ENCODE measurements around the gene DEUP1. TPM values are rescaled to one million over a fixed set of nuclear protein-coding genes. Genes with fewer than 3 reads are reported as not detected.

The DEUP1 gene
- total RNA-seq, 1 donor from 2014 or later: 0.41 TPM

DNA sequence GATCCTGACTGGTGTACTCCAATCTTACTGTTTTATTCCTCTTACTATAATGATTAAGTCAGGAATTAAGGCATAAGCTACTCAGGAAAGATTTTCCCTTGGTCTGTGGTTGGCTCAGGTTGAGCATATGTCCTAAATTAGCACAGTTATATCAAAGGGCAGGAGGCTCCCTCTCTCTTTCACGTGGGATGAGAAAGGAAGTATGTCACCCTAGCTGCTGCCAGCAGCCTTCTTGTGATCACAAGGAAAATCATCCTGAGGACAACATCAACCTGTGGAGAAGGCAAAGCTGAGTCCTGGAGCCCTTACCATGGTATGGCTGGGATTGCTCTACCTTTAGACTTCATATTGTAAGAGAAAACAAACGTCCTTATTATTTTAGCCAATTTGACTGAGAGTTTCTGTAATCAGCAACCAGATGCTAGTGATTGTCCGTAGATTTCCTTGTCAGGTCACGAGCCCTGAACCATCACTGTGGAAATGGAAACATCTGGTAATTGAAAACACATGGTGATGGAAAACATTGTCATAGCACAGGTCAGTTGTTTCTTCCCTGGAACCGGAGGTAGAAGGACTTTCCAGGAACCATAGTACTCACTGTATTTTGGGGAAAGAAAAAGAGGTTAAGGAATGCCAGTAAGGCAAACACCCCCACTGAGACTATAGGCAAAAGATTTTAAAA lies 40.6 kb upstream of the DEUP1 start:
- DNase-seq (ENCODE audit: low read depth): no peak
- H3K36me3 ChIP-seq (ENCODE audit: insufficient read depth, low read length): no peaks in the 10 kb centered on the region
- no peaks in the 10 kb centered on the region for H3K9me3 Mint-ChIP-seq (ENCODE audit: unreplicated experiment)

GRCh38 chr11:93291110-93291509 lies 39.4 kb upstream of the DEUP1 start:
- peaks cover 1% of the 10 kb centered on the region for H3K36me3 Mint-ChIP-seq (ENCODE audit: low read depth, unreplicated experiment)
- Histone ChIP-seq H3K9ac (ENCODE audit: low read length) (no peak overlapping the region), H3K27me3 (ENCODE audit: insufficient read depth, low read length) (no peaks in the 10 kb centered on the region), H3K4me2 (ENCODE audit: low read length) (no peak overlapping the region), H4K20me1 (ENCODE audit: insufficient read depth, low read length) (no peaks in the 10 kb centered on the region), H3K4me1 (ENCODE audit: insufficient read depth, low read length) (no peaks in the 10 kb centered on the region), H2AFZ (ENCODE audit: low read depth, low read length) (no peak overlapping the region), H3K79me2 (ENCODE audit: insufficient read depth, low read length) (no peaks in the 10 kb centered on the region), H3K9me3 (ENCODE audit: insufficient read depth, low read depth, low read length) (no peaks in the 10 kb centered on the region), H3K4me3 (ENCODE audit: insufficient read depth, low read depth, low read length) (no peak overlapping the region), H3K27ac (ENCODE audit: low read depth, low read length) (no peak overlapping the region), H3K36me3 (ENCODE audit: insufficient read depth, low read length) (no peaks in the 10 kb centered on the region)
- no peak for FAIRE-seq
- no peak overlapping the region for H3K4me3 Mint-ChIP-seq (ENCODE audit: unreplicated experiment)
- no peaks in the 10 kb centered on the region for H3K9me3 Mint-ChIP-seq (ENCODE audit: unreplicated experiment)
- peaks cover 5% of the 10 kb centered on the region for H3K4me1 Mint-ChIP-seq (ENCODE audit: low read depth, unreplicated experiment)
- H3K27me3 Mint-ChIP-seq (ENCODE audit: low read depth, unreplicated experiment): no peaks in the 10 kb centered on the region
- no peak for DNase-seq (ENCODE audit: low read depth)
- TF ChIP-seq, protein P1, sequence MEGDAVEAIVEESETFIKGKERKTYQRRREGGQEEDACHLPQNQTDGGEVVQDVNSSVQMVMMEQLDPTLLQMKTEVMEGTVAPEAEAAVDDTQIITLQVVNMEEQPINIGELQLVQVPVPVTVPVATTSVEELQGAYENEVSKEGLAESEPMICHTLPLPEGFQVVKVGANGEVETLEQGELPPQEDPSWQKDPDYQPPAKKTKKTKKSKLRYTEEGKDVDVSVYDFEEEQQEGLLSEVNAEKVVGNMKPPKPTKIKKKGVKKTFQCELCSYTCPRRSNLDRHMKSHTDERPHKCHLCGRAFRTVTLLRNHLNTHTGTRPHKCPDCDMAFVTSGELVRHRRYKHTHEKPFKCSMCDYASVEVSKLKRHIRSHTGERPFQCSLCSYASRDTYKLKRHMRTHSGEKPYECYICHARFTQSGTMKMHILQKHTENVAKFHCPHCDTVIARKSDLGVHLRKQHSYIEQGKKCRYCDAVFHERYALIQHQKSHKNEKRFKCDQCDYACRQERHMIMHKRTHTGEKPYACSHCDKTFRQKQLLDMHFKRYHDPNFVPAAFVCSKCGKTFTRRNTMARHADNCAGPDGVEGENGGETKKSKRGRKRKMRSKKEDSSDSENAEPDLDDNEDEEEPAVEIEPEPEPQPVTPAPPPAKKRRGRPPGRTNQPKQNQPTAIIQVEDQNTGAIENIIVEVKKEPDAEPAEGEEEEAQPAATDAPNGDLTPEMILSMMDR (IDR thresholded peaks at IDR 0.05; ENCODE audit: insufficient read depth, low read depth, low read length): no peak
- no peak for TF ChIP-seq EZH2 (IDR thresholded peaks at IDR 0.05; ENCODE audit: insufficient read depth, low read length)
- H3K27ac Mint-ChIP-seq (ENCODE audit: unreplicated experiment): no peak overlapping the region

More for the DNA sequence above, 40.6 kb upstream of the DEUP1 start:
- Mint-ChIP-seq H3K27me3 (ENCODE audit: low read depth, unreplicated experiment) (no peaks in the 10 kb centered on the region), H3K27ac (ENCODE audit: unreplicated experiment) (no peak overlapping the region), H3K36me3 (ENCODE audit: low read depth, unreplicated experiment) (peaks cover 1% of the 10 kb centered on the region), H3K4me1 (ENCODE audit: low read depth, unreplicated experiment) (peaks cover 5% of the 10 kb centered on the region), H3K4me3 (ENCODE audit: unreplicated experiment) (no peak overlapping the region)
- no peak overlapping the region for H3K27ac ChIP-seq (ENCODE audit: low read depth, low read length)
- FAIRE-seq: no peak
- no peaks in the 10 kb centered on the region for H3K9me3 ChIP-seq (ENCODE audit: insufficient read depth, low read depth, low read length)
- no peak overlapping the region for H2AFZ ChIP-seq (ENCODE audit: low read depth, low read length)
- H3K9ac ChIP-seq (ENCODE audit: low read length): no peak overlapping the region
- no peak for TF ChIP-seq EZH2 (IDR thresholded peaks at IDR 0.05; ENCODE audit: insufficient read depth, low read length)
- TF ChIP-seq, protein P1 (IDR thresholded peaks at IDR 0.05; ENCODE audit: insufficient read depth, low read depth, low read length): no peak
- H3K27me3 ChIP-seq (ENCODE audit: insufficient read depth, low read length): no peaks in the 10 kb centered on the region
- H4K20me1 ChIP-seq (ENCODE audit: insufficient read depth, low read length): no peaks in the 10 kb centered on the region
- no peaks in the 10 kb centered on the region for H3K79me2 ChIP-seq (ENCODE audit: insufficient read depth, low read length)
- H3K4me1 ChIP-seq (ENCODE audit: insufficient read depth, low read length): no peaks in the 10 kb centered on the region
- H3K4me3 ChIP-seq (ENCODE audit: insufficient read depth, low read depth, low read length): no peak overlapping the region
- no peak overlapping the region for H3K4me2 ChIP-seq (ENCODE audit: low read length)

DNA sequence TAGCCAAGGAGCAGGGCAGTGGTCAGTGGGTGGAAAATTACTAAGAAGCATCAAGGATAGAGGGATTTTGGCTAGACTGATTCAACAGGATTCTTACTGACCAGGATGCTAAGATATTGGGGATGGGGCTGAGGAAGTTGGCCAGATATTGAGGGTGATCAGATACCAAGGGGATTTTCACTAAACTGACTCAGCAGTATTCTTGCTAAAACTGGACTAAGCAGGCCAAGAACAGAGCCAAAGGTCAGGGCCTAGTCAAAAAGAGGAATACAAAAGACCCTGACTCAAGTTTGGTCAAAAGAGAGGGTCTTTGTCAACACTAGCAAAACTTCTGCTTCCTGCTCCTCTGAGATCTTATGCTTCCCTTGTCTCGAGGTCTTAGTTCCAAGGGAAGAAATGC lies 38.6 kb upstream of the DEUP1 start:
- no peaks in the 10 kb centered on the region for H4K20me1 ChIP-seq (ENCODE audit: insufficient read depth, low read length)
- H3K79me2 ChIP-seq (ENCODE audit: insufficient read depth, low read length): no peaks in the 10 kb centered on the region
- H3K9me3 ChIP-seq (ENCODE audit: insufficient read depth, low read depth, low read length): no peaks in the 10 kb centered on the region
- no peaks in the 10 kb centered on the region for H3K4me1 ChIP-seq (ENCODE audit: insufficient read depth, low read length)
- DNase-seq (ENCODE audit: low read depth): no peak
- no peak for FAIRE-seq
- Mint-ChIP-seq H3K36me3 (ENCODE audit: low read depth, unreplicated experiment) (peaks cover 1% of the 10 kb centered on the region), H3K27ac (ENCODE audit: unreplicated experiment) (no peak overlapping the region), H3K9me3 (ENCODE audit: unreplicated experiment) (no peaks in the 10 kb centered on the region), H3K4me1 (ENCODE audit: low read depth, unreplicated experiment) (peaks cover 5% of the 10 kb centered on the region), H3K27me3 (ENCODE audit: low read depth, unreplicated experiment) (no peaks in the 10 kb centered on the region), H3K4me3 (ENCODE audit: unreplicated experiment) (no peak overlapping the region)
- no peak overlapping the region for H3K9ac ChIP-seq (ENCODE audit: low read length)
- no peaks in the 10 kb centered on the region for H3K36me3 ChIP-seq (ENCODE audit: insufficient read depth, low read length)
- H3K4me2 ChIP-seq (ENCODE audit: low read length): no peak overlapping the region
- no peak overlapping the region for H3K4me3 ChIP-seq (ENCODE audit: insufficient read depth, low read depth, low read length)
- H3K27ac ChIP-seq (ENCODE audit: low read depth, low read length): no peak overlapping the region
- no peaks in the 10 kb centered on the region for H3K27me3 ChIP-seq (ENCODE audit: insufficient read depth, low read length)
- H2AFZ ChIP-seq (ENCODE audit: low read depth, low read length): no peak overlapping the region
- TF ChIP-seq EZH2 (IDR thresholded peaks at IDR 0.05; ENCODE audit: insufficient read depth, low read length): no peak
- TF ChIP-seq, protein P1 (IDR thresholded peaks at IDR 0.05; ENCODE audit: insufficient read depth, low read depth, low read length): no peak
